Measurements from ENCODE around the gene LDLRAD4. TPM values are rescaled to one million over a fixed set of nuclear protein-coding genes. Genes with fewer than 3 reads are reported as not detected.

LDLRAD4 gene
- total and polyA plus RNA-seq, 8 donors: 2.0 to 47.9 (median 9.0) TPM

- Histone ChIP-seq H3K27me3 (no peaks in the 10 kb centered on the region), H3K4me1 (no peaks in the 10 kb centered on the region), H3K4me3 (no peak overlapping the region), H3K9me3 (peaks cover 0 to 30% (median 16%) of the 10 kb centered on the region in 4 donors), H3K36me3 (no peaks in the 10 kb centered on the region), H3K27ac (no peak overlapping the region)
- WGBS, 5 donors: 95 to 100% (median 100%) methylated on average over 1 of the region's 1 CpG
- TF ChIP-seq POLR2A (IDR thresholded peaks at IDR 0.05): no peak
- TF ChIP-seq CTCF (IDR thresholded peaks at IDR 0.05): no peak
- TF ChIP-seq POLR2AphosphoS5 (IDR thresholded peaks at IDR 0.05): no peak
- TF ChIP-seq EP300 (IDR thresholded peaks at IDR 0.05): no peak
- no peak for DNase-seq
- intact Hi-C loops (cut with DNase I; ENCODE audit: low total_unique reads): no loop called here
Observed at GRCh38 chr18:13700153-13700552, 481.6 kb downstream of the LDLRAD4 start.

Small RNA genes within 50 kb of the gene (small RNA-seq; reads per million reads assigned to genes)
- 0 reads per million in 4 donors for gene MIR4526
- 0 reads per million in 4 donors for gene MIR5190

Other genes starting within 250 kb of the LDLRAD4 start
- gene CEP192, start 227.4 kb upstream of the LDLRAD4 start, total RNA-seq: 10 to 100 TPM; 31.7 to 55.8 (median 36.8) TPM
- gene CEP192, start 227.4 kb upstream of the LDLRAD4 start, polyA plus RNA-seq: 10 to 100 TPM in 1 of 3 donors, 1 to 10 TPM in 2; 6.4 to 12.8 (median 6.6) TPM

All from stomach (tissue), 9 donors.